HG02973 (cell line): ENCODE measurements around the gene ISX.
A peak's percentile ranks its signal among the peaks of the same experiment; 100 is the strongest.

ENCODE experiments used
- ATAC-seq: cut with Tn5 transposase; IDR thresholded peaks from one replicate; pipeline ENCODE4 v1.9.1; 2021; ENCODE audit warnings: moderate library complexity; ENCODE audit not compliant: unreplicated experiment

Gene ISX

DNA sequence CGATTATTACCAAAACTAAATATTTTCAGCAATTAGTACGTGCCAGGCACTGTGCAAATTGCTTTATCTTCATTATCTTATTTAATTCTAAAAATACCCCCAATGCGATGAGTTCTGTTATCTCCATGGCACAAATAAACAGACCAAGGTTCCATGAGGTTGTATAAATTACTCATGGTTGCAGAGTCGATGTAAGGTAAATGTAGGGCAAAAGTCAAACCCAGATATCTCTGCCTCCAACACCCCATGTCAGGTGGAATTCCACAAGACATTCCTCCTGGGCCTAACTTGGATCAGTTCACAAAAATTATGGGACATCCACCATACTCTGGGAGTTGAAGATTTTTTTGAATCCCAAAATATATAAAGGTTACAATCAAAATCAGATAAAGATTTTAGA lies 43.7 kb downstream of the ISX start:
- ATAC-seq = no peak

DNA sequence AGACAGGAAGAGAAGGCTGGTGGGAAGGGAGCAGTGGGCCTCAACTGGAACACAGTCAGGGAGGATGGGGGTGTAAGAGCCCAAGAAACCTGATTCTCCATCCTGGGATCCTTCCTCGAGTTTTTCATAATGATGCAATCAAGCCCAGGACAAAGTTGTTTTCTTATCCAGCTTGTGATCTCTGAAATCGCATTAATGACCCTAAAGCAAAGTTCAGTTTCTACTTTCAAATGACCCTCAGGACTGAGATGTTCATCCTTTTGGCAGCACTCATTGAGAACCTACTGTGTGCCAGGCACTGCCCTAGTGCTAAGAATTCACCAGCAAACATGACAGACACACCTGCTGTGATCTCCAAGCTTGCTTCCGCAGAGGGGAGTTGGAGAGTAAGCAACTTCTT lies 45.3 kb downstream of the ISX start:
- ATAC-seq = no peak

DNA sequence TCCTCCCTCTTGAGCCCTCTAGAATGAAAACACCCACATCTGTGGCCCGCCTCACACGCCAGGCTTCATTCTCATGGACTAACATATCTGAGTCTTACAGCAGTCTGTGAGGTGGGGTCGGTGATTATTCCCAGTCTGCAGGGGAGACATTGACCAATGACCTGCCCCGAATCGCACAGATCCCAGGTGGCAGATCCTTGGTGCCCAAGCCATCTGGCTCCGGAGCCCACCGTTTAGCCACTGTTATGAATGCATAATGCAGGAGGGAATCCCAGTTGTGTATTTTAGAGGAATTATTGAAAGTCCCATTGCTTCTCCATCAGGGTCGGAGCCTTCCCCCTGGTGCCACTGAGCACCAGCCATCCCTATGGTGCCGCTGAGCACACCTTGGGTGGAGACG lies 47.4 kb downstream of the ISX start:
- no peak for ATAC-seq

DNA sequence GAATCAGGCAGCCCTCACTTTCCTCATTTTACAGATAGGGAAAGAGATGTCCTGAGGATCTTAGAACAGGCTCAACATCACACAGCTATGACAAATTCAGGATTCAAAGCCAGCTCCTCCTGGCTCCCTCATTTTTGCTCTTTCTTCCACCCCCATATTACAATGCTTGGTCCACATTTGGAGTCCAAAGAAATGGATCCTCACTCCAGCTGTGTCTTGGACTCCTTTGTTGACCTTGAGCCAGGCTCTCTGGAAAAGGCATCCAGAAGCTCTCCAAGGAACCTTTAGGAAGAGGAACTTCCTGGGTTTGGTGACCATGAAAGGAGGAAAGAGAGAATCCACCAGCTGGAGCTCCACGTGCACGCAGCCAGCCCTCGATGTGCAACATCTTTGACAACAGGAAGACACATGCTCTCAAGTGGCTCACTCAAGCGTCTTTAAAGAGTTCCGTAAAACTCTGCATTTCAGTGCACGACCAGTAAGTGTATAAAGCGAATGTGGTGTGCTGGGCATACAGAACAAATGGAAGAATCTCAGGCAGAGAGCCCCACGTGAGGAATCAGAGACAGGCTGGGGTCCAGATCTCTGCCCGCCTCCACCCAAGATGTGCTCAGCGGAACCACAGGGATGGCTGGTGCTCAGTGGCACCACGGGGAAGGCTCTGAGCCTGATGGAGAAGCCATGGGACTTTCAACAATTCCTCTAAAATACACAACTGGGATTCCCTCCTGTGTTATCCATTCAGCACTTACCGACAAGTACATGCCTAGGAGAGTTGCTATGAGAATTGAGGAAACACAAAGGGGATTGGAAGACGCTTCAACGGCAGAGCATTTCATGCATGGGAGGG lies 48.4 kb downstream of the ISX start:
- ATAC-seq = no peak

- ATAC-seq = no peak
These were observed 49.6 kb downstream of the ISX start for GRCh38 chr22:35115515-35115914.

DNA sequence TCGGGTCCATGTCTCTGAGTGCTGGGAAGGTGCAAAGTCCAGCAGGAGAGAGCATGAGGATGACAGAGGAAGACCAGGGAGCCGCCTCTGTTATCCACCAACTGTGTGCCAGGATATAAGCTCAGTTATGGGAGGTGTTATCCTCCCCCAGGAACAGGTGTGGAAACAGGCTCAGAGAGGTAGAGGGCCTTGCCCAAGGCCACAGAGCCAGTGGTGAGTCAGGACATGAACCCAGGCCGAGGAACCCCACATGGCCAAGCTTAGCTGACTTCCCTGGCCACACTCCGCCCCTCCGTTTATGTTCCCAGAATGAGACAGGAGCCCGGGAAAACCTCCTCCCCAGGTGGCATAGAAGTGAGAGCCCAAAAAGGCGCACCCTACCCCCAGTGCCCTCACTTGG lies 50.3 kb downstream of the ISX start:
- no peak for ATAC-seq

- no peak for ATAC-seq
These were observed 50.9 kb downstream of the ISX start for GRCh38 chr22:35116817-35117216.

DNA sequence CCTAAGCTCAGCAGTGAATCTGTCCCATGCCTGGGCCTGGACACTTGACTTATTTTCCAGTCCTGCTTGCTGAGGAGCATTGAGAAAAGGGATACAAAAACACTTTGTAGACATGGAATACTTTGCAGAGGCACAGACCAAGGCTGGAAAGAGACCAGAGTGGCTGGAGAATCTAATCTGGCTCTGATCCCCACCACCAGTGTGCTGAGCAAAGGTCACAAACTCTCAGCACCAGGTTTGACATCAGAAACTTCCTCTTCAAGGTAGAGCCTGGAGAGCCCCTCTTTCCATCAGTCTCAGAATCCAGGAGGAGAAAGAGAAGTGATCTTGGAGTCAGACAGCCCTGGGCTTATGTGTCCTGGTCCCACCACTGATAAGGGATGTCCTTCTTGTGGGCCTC lies 53.5 kb downstream of the ISX start:
- no peak for ATAC-seq

DNA sequence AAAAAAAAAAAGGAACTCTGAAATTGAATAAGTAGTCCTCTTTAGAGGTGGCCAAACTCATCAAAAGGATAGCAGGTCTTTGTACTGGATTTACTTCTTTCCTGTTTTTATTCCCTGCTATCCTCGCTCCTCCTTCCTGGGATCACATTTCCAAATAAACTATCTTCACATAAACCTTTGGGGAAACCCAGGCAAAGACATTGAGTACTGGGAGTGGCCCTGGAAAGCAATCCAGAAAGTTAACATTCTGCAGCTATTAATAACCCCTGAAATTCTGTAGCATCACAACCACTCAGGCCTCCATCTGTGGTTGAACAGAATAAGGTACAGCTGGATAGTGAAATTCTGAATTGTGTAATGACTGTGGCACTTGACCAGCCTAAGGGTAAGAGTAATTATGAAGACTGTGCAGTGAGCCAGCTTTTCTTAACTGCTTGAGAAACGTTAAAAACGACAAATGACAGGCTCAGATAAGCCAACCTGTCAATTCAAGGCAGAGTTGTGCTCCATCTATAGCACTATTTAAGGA lies 58.8 kb downstream of the ISX start:
- no peak for ATAC-seq

- ATAC-seq = peak; percentile 40
These were observed 61.0 kb downstream of the ISX start for GRCh38 chr22:35126993-35127392.

DNA sequence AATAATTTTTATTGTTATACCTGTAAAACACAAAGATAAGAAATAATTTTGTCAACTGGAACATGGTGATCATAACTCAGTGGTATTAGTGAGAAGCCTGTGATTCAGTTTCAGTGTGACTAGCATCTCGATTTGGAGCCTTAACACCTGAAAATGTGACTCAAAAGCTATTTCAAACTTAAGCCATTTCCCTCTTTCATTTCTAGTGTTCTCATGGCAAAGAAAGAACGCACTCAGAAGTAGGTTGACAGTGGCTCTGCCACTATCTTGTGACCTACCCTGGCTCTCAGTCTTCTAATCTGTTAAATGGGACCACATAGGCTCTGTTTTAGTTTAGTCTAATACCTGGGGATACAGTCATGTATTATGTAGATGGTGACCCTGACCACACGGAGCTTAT lies 62.7 kb downstream of the ISX start:
- peak; percentile 45 for ATAC-seq

DNA sequence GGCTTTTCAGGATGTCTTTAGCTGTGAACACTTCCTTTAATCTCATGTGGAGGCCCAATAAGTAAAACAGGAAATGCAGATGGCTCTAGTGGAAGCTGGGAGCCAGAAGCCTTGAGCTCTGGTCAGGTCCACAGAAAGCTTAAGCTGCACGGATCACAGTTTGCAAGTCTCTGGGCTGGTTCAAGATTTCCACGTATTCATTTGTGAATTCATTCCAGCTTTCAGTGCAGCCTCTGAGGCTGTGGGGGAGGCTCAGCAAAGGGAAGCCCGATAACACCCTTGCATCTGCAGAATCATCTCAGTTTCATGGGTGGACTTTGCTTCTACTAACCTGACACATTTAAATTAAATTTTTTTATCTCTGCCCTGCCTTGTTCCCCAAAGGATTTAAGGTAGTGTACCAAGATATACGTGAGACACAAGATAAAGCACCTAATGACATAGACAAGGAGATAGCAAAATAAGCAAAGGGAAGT lies 65.6 kb downstream of the ISX start:
- no peak for ATAC-seq

DNA sequence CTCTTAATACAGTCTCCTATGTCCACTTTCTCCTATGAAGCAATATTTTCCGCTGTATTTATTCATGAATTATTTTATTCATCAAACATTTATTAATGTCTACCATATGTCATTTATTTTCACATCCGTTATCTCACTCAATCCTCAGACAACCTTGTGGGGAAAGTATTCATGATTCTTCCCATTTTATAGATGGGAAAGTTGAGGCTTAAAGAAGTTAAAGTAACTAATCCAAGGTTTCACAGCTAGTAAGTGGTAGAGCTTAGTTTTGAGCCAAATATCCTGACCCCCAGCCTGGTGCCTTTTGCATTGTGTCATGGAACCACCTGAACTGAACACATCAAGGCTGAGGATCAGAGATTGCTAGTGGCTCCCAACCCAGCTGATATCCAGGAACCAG lies 66.6 kb downstream of the ISX start:
- no peak for ATAC-seq

GRCh38 chr22:35133702-35134380 lies 67.9 kb downstream of the ISX start:
- ATAC-seq = no peak

DNA sequence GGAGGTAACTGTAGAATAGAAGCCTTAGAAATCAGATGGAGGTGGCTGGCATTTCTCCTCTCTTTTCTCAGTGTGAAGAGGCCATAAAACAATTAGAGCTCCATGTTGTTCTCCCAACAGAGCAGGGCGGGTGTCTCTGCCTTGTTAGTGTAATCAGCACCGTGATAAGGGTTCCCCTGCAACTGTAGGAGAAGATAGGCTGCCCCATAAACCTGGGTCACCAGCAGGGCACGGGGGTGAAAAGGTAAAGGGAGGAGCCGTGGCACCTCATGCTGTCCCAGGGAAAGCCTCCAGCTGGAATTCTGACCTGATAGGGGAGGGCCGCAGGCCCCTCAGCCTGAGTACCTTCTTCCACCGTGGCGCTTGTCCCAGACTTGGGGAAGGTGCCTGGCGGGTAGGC lies 68.7 kb downstream of the ISX start:
- ATAC-seq = no peak

DNA sequence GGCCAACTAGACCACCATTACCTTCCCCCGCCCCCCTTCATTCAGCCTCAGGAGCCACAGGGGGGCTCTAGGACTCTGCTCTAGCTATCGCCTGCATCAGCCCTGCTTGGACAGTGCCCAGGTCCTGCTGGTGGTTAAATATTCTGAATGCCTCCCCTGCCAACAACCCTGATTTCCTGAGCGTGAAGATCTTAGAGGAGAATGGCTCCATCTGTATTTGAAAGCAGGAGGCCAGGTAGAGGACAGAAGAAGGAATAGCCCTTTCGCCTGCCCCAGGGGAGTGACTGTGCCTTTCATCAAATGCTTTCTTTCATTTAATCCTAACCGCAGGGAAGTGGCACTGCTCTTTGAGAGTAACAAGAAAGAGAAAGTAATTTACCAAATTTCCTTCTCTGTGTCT lies 69.2 kb downstream of the ISX start:
- ATAC-seq = no peak
